HCT116 (cell line): ENCODE measurements around the gene NFAT5. TPM values are rescaled to one million over a fixed set of nuclear protein-coding genes. Genes with fewer than 3 reads are reported as not detected.

ENCODE experiments used
- ATAC-seq: fragments of 200-7000 bp; cut with Tn5 transposase; 2 replicates; pipeline ENCODE4 v1.9.1; 2020; ENCODE audit warnings: mild to moderate bottlenecking, moderate library complexity
- Bru-seq: library from RNA; stranded (reverse); fragments of 400-500 nt; gene quantifications from one replicate; lab custom pipeline; 2021; lab: Mats Ljungman, UMichigan
- BruChase-seq, 2 experiments: library from RNA; stranded (reverse); fragments of 400-500 nt; gene quantifications; one replicate each; lab custom pipeline; 2021; lab: Mats Ljungman, UMichigan
- BruUV-seq: library from RNA; stranded (reverse); fragments of 400-500 nt; replicated peaks from 2 replicates; lab custom pipeline; 2021; lab: Mats Ljungman, UMichigan
- CTCF ChIA-PET: fragments of 300-600 bp; sonication (Branson Sonifier 250); formaldehyde crosslinking; loops from one replicate; lab custom pipeline; 2021; ENCODE audit warnings: antibody characterized with exemption; lab: Charles Lee
- POLR2A ChIA-PET: fragments of 300-600, 350-600 bp; sonication (Branson Sonifier 250); formaldehyde crosslinking; loops from one replicate; lab custom pipeline; 2021; ENCODE audit warnings: antibody characterized with exemption; lab: Charles Lee
- RAD21 ChIA-PET, 2 experiments: fragments of 300-600 bp; sonication (Branson Sonifier 250); formaldehyde crosslinking; loops; one replicate each; lab custom pipeline; 2023; ENCODE audit warnings: low total read pairs in 2 of 2; ENCODE audit not compliant: uncharacterized antibody in 2 of 2, unreplicated experiment in 2 of 2, low non-redundant PET in 1 of 2; lab: Charles Lee
- DNase-seq: peaks from one replicate; pipeline ENCODE4 v3.0.0-alpha.2; 2010; ENCODE audit warnings: low read depth, low spot score
- H2AFZ ChIP-seq: fragments of 200-600 bp; shearing (Covaris generic), sonication (generic); 2 replicates; pipeline ENCODE4 v1.6.1; 2017; ENCODE audit warnings: low read depth, mixed run types, mixed read lengths, antibody characterized with exemption, low read length; ENCODE audit not compliant: poor library complexity, severe bottlenecking
- H3K27ac ChIP-seq: 2 replicates; pipeline ENCODE4 v1.5.1; 2012; ENCODE audit warnings: low read depth, low read length
- H3K27me3 ChIP-seq: fragments of 200-600 bp; sonication (generic); 2 replicates; pipeline ENCODE4 v1.6.1; 2016; ENCODE audit warnings: mixed run types, low read length, mixed read lengths; ENCODE audit not compliant: insufficient read depth
- H3K36me3 ChIP-seq, 2 experiments: fragments of 200-500 bp in 1 of 2; fragments of 200-600 bp in 1 of 2; sonication (Bioruptor generic) in 1 of 2; sonication (generic) in 1 of 2; 2 replicates each; pipeline versions ENCODE4 v1.5.1 to v1.6.1; 2014 to 2016; ENCODE audit warnings: low read length in 2 of 2, inconsistent platforms in 1 of 2, mixed read lengths in 1 of 2, mixed run types in 1 of 2; ENCODE audit not compliant: insufficient read depth in 2 of 2, control insufficient read depth in 1 of 2
- H3K4me1 ChIP-seq, 2 experiments: fragments of 200-600 bp in 1 of 2; sonication (generic) in 1 of 2; 2 replicates each; pipeline versions ENCODE4 v1.5.1 to v1.6.1; 2012 to 2017; ENCODE audit warnings: low read length in 2 of 2, inconsistent platforms in 1 of 2, mild to moderate bottlenecking in 1 of 2, mixed read lengths in 1 of 2, mixed run types in 1 of 2, moderate library complexity in 1 of 2; ENCODE audit not compliant: insufficient read depth in 2 of 2, control insufficient read depth in 1 of 2
- H3K4me2 ChIP-seq: fragments of 200-600 bp; sonication (generic); 2 replicates; pipeline ENCODE4 v1.6.1; 2017; ENCODE audit warnings: mixed run types, low read length, mixed read lengths
- H3K4me3 ChIP-seq, 2 experiments: fragments of 200-600 bp in 1 of 2; sonication (generic) in 1 of 2; replicated peaks in 1 of 2; 2 replicates each; pipeline ENCODE4 v1.5.1; 2011 to 2016; ENCODE audit warnings: low read length in 2 of 2, control low read depth in 1 of 2, low read depth in 1 of 2, mild to moderate bottlenecking in 1 of 2, mixed read lengths in 1 of 2, mixed run types in 1 of 2
- H3K79me2 ChIP-seq: fragments of 200-600 bp; sonication (generic); 2 replicates; pipeline ENCODE4 v1.6.1; 2017; ENCODE audit warnings: mild to moderate bottlenecking, mixed run types, low read length, moderate library complexity, mixed read lengths; ENCODE audit not compliant: insufficient read depth
- H3K9ac ChIP-seq: fragments of 200-600 bp; sonication (generic); 2 replicates; pipeline ENCODE4 v1.6.1; 2016; ENCODE audit warnings: low read length, mixed read lengths
- H3K9me2 ChIP-seq: fragments of 200-600 bp; sonication (generic), shearing (Covaris generic); 2 replicates; pipeline ENCODE4 v1.6.1; 2017; ENCODE audit warnings: mixed run types, mild to moderate bottlenecking, moderate library complexity; ENCODE audit not compliant: insufficient read depth
- H3K9me3 ChIP-seq, 2 experiments: fragments of 200-500 bp in 1 of 2; fragments of 200-600 bp in 1 of 2; sonication (Bioruptor generic) in 1 of 2; sonication (generic) in 1 of 2; 2 replicates each; pipeline ENCODE4 v1.6.1; 2014 to 2017; ENCODE audit warnings: low read length in 2 of 2, mixed read lengths in 2 of 2, inconsistent platforms in 1 of 2, low read depth in 1 of 2, mild to moderate bottlenecking in 1 of 2, mixed run types in 1 of 2, moderate library complexity in 1 of 2; ENCODE audit not compliant: control insufficient read depth in 1 of 2, insufficient read depth in 1 of 2
- H4K20me1 ChIP-seq: fragments of 200-600 bp; sonication (generic), shearing (Covaris generic); 2 replicates; pipeline ENCODE4 v1.6.1; 2017; ENCODE audit warnings: mixed run types, mild to moderate bottlenecking, moderate library complexity; ENCODE audit not compliant: insufficient read depth
- CBX3 ChIP-seq: IDR thresholded peaks from 2 replicates; pipeline ENCODE4 v1.6.1; 2012; ENCODE audit warnings: low read depth
- EGR1 ChIP-seq: IDR thresholded peaks from 2 replicates; pipeline ENCODE4 v1.6.1; 2012; ENCODE audit warnings: low read depth
- EZH2 ChIP-seq: fragments of 200-600 bp; sonication (generic); IDR thresholded peaks from 2 replicates; pipeline ENCODE4 v1.6.1; 2017; ENCODE audit warnings: antibody characterized with exemption, mixed run types
- EZH2phosphoT487 ChIP-seq: fragments of 200-600 bp; IDR thresholded peaks from 2 replicates; pipeline ENCODE4 v1.6.1; 2018; ENCODE audit warnings: antibody characterized with exemption, borderline replicate concordance
- POLR2AphosphoS5 ChIP-seq: IDR thresholded peaks from 2 replicates; pipeline ENCODE4 v1.6.1; 2011; ENCODE audit warnings: mild to moderate bottlenecking, low read depth, low read length, moderate library complexity
- SIN3A ChIP-seq: IDR thresholded peaks from 2 replicates; pipeline ENCODE4 v1.6.1; 2012; ENCODE audit warnings: low read depth
- SP1 ChIP-seq: IDR thresholded peaks from 2 replicates; pipeline ENCODE4 v1.6.1; 2012; ENCODE audit warnings: low read depth
- TCF7L2 ChIP-seq: IDR thresholded peaks from 2 replicates; pipeline ENCODE4 v1.7.0; 2011; ENCODE audit warnings: borderline replicate concordance, inconsistent platforms; ENCODE audit not compliant: insufficient read depth, insufficient read length; ENCODE audit errors: extremely low read depth
- YY1 ChIP-seq: IDR thresholded peaks from 2 replicates; pipeline ENCODE4 v1.6.1; 2011; ENCODE audit warnings: low read length, low read depth, moderate library complexity, mild to moderate bottlenecking; ENCODE audit not compliant: insufficient replicate concordance; ENCODE audit errors: extremely low read depth
- ZFX ChIP-seq: fragments of 450-650 bp; IDR thresholded peaks from 2 replicates; pipeline ENCODE4 v1.6.1; 2017
- intact Hi-C: fragments of 100-400 bp; cut with micrococcal nuclease; formaldehyde crosslinking; loops from 2 replicates; pipeline ENCODE4 v1.10.0; 2022
- long read RNA-seq: library from polyadenylated mRNA; unstranded; transcript quantifications from one replicate; pipeline ENCODE4 v2.0.0, GENCODE V29; 2021; ENCODE audit not compliant: unreplicated experiment
- polyA plus RNA-seq: library from polyadenylated mRNA; unstranded; fragments of >200 nt; gene quantifications from 2 replicates; pipeline ENCODE4 v1.2.1, GENCODE V29; 2012; ENCODE audit warnings: missing spikeins
- total RNA-seq: library from RNA; stranded (reverse); gene quantifications from one replicate; pipeline ENCODE4 v1.2.1, GENCODE V29; 2021; ENCODE audit not compliant: unreplicated experiment
- TF ChIP-seq, protein P1 (sequence below), 3 experiments: fragments of 200-600 bp in 1 of 3; sonication (generic) in 1 of 3; IDR thresholded peaks in 2 of 3; conservative IDR thresholded peaks in 1 of 3; 2 replicates each; pipeline ENCODE4 v1.5.1; 2012 to 2017; ENCODE audit warnings: low read depth in 2 of 3, low read length in 2 of 3, antibody characterized with exemption in 1 of 3, borderline replicate concordance in 1 of 3, control low read depth in 1 of 3, mild to moderate bottlenecking in 1 of 3, mixed read lengths in 1 of 3, mixed run types in 1 of 3, moderate library complexity in 1 of 3; ENCODE audit not compliant: insufficient read depth in 1 of 3
- TF ChIP-seq, protein P2 (sequence below): IDR thresholded peaks from 2 replicates; pipeline ENCODE4 v1.6.1; 2012
- TF ChIP-seq, protein P3 (sequence below): IDR thresholded peaks from 2 replicates; pipeline ENCODE4 v1.6.1; 2012
- TF ChIP-seq, protein P4 (sequence below): IDR thresholded peaks from 2 replicates; pipeline ENCODE4 v1.6.1; 2012; ENCODE audit warnings: low read depth

The NFAT5 gene, protein sequence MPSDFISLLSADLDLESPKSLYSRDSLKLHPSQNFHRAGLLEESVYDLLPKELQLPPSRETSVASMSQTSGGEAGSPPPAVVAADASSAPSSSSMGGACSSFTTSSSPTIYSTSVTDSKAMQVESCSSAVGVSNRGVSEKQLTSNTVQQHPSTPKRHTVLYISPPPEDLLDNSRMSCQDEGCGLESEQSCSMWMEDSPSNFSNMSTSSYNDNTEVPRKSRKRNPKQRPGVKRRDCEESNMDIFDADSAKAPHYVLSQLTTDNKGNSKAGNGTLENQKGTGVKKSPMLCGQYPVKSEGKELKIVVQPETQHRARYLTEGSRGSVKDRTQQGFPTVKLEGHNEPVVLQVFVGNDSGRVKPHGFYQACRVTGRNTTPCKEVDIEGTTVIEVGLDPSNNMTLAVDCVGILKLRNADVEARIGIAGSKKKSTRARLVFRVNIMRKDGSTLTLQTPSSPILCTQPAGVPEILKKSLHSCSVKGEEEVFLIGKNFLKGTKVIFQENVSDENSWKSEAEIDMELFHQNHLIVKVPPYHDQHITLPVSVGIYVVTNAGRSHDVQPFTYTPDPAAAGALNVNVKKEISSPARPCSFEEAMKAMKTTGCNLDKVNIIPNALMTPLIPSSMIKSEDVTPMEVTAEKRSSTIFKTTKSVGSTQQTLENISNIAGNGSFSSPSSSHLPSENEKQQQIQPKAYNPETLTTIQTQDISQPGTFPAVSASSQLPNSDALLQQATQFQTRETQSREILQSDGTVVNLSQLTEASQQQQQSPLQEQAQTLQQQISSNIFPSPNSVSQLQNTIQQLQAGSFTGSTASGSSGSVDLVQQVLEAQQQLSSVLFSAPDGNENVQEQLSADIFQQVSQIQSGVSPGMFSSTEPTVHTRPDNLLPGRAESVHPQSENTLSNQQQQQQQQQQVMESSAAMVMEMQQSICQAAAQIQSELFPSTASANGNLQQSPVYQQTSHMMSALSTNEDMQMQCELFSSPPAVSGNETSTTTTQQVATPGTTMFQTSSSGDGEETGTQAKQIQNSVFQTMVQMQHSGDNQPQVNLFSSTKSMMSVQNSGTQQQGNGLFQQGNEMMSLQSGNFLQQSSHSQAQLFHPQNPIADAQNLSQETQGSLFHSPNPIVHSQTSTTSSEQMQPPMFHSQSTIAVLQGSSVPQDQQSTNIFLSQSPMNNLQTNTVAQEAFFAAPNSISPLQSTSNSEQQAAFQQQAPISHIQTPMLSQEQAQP (N-terminal part only)
- total RNA-seq (67.4 TPM), Bru-seq, nascent RNA (percentile 98 among the genes with signal in this experiment), BruChase-seq, experiment 1, labeled RNA remaining after a 6-hour chase (percentile 96 among the genes with signal in this experiment), BruChase-seq, experiment 2, labeled RNA remaining after a 2-hour chase (percentile 98 among the genes with signal in this experiment)
- 14.4 and 17.5 TPM in 2 replicates for polyA plus RNA-seq
- long read RNA-seq, full-length matches to known transcripts = 3 of 47 reads
- long read RNA-seq, partial matches to known transcripts = 25 of 47 reads
- long read RNA-seq, other reads (novel, unspliced or antisense) = 19 of 47 reads

DNA sequence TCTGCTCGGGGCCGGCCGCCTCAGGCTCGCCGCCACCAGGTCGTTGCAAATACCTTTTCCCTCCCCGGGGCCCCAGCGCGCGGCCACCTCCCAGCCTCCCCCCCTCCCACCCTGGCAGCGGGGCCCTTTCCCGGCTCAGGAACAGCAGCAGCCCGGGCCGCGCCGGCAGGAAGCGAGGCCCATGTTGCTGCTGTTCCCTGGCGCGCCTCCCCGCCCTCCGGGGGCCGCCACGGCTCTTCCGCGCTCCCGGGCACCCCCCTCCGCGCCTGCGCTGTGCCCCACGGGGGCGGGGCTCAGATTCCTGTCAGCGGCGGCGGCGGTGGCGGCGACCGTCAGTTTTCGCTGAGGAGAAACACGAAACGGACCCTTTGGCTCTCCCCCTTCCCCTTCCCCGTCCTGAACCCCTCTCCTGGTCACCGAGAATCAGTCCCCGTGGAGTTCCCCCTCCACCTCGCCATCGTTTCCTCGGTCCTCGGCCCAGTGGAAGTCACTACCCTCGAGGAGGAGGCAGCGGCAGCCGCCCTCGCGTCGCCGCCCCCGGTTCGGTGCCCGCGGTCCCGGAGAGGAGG lies at the start of gene NFAT5:
TSS of gene NFAT5 (plus strand) at position 296 of the 569 bp plus-strand sequence. CDS start 336 bp downstream, outside the sequence.
- peaks cover 24 to 28% of the 10 kb centered on the region in 2 experiments for H3K36me3 ChIP-seq
- ATAC-seq (peak; percentile 78), DNase-seq (peak; percentile 42)
- RAD21 ChIA-PET = no interaction called here
- H3K4me2 ChIP-seq = peak within 1 kb of the TSS; percentile 95
- H3K9me2 ChIP-seq = no peaks in the 10 kb centered on the region
- BruUV-seq = no TSS peak
- peaks cover 17% of the 10 kb centered on the region; the same call in 1 of the 2 replicates for H4K20me1 ChIP-seq
- H3K27ac ChIP-seq = peak within 1 kb of the TSS; percentile 99
- no peak within 1 kb of the TSS for H2AFZ ChIP-seq
- peaks cover 64% of the 10 kb centered on the region for H3K79me2 ChIP-seq
- H3K9ac ChIP-seq = peak within 1 kb of the TSS; percentile 90
- intact Hi-C loops = loop anchor here (1.0 to 5.0 kb wide), 2 partner anchors 36 to 168 kb away; no protein-coding TSS in a partner anchor
- POLR2A ChIA-PET = interaction anchor here (1.9 kb wide), 1 partner anchor 159 kb away, joined by 5 read pairs; no protein-coding TSS in a partner anchor
- H3K27me3 ChIP-seq = no peaks in the 10 kb centered on the region
- H3K4me3 ChIP-seq = peak within 1 kb of the TSS; percentile 78 to 91
- H3K4me1 ChIP-seq = peaks cover 42 to 44% of the 10 kb centered on the region in 2 experiments
- CTCF ChIA-PET = no interaction called here
- H3K9me3 ChIP-seq = no peaks in the 10 kb centered on the region
- peak; percentile 91 for TF ChIP-seq CBX3
- TF ChIP-seq EZH2phosphoT487 = no peak
- TF ChIP-seq SIN3A = peak; percentile 95
- peak; percentile 70 for TF ChIP-seq EGR1
- TF ChIP-seq SP1 = peak; percentile 79
- TF ChIP-seq, protein P1, sequence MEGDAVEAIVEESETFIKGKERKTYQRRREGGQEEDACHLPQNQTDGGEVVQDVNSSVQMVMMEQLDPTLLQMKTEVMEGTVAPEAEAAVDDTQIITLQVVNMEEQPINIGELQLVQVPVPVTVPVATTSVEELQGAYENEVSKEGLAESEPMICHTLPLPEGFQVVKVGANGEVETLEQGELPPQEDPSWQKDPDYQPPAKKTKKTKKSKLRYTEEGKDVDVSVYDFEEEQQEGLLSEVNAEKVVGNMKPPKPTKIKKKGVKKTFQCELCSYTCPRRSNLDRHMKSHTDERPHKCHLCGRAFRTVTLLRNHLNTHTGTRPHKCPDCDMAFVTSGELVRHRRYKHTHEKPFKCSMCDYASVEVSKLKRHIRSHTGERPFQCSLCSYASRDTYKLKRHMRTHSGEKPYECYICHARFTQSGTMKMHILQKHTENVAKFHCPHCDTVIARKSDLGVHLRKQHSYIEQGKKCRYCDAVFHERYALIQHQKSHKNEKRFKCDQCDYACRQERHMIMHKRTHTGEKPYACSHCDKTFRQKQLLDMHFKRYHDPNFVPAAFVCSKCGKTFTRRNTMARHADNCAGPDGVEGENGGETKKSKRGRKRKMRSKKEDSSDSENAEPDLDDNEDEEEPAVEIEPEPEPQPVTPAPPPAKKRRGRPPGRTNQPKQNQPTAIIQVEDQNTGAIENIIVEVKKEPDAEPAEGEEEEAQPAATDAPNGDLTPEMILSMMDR (IDR thresholded peaks at IDR 0.05 in 2 of 3, conservative IDR thresholded peaks at IDR 0.05 in 1 of 3; ENCODE audit: borderline replicate concordance in 1 of 3, insufficient read depth in 1 of 3, low read depth in 2 of 3, low read length in 2 of 3) = no peak
- TF ChIP-seq TCF7L2 = peak; percentile 31
- TF ChIP-seq, protein P2, sequence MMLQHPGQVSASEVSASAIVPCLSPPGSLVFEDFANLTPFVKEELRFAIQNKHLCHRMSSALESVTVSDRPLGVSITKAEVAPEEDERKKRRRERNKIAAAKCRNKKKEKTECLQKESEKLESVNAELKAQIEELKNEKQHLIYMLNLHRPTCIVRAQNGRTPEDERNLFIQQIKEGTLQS = no peak
- TF ChIP-seq, protein P3, sequence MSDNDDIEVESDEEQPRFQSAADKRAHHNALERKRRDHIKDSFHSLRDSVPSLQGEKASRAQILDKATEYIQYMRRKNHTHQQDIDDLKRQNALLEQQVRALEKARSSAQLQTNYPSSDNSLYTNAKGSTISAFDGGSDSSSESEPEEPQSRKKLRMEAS = peak; percentile 84
- peak; percentile 86 for TF ChIP-seq POLR2AphosphoS5
- TF ChIP-seq ZFX = peak; percentile 66
- TF ChIP-seq, protein P4, sequence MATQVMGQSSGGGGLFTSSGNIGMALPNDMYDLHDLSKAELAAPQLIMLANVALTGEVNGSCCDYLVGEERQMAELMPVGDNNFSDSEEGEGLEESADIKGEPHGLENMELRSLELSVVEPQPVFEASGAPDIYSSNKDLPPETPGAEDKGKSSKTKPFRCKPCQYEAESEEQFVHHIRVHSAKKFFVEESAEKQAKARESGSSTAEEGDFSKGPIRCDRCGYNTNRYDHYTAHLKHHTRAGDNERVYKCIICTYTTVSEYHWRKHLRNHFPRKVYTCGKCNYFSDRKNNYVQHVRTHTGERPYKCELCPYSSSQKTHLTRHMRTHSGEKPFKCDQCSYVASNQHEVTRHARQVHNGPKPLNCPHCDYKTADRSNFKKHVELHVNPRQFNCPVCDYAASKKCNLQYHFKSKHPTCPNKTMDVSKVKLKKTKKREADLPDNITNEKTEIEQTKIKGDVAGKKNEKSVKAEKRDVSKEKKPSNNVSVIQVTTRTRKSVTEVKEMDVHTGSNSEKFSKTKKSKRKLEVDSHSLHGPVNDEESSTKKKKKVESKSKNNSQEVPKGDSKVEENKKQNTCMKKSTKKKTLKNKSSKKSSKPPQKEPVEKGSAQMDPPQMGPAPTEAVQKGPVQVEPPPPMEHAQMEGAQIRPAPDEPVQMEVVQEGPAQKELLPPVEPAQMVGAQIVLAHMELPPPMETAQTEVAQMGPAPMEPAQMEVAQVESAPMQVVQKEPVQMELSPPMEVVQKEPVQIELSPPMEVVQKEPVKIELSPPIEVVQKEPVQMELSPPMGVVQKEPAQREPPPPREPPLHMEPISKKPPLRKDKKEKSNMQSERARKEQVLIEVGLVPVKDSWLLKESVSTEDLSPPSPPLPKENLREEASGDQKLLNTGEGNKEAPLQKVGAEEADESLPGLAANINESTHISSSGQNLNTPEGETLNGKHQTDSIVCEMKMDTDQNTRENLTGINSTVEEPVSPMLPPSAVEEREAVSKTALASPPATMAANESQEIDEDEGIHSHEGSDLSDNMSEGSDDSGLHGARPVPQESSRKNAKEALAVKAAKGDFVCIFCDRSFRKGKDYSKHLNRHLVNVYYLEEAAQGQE = no peak
- TF ChIP-seq EZH2 = no peak
- peak; percentile 83 for TF ChIP-seq YY1
